Thyroid gland (tissue), 4 donors: ENCODE measurements around the gene MAP1B.

Experiments
- POLR2A ChIP-seq, 2 donors: fragments of 450-650 bp; IDR thresholded peaks; one replicate each; pipeline ENCODE4 v1.6.1; 2017; ENCODE audit warnings: antibody characterized with exemption in 2 of 2, mild to moderate bottlenecking in 2 of 2, moderate library complexity in 1 of 2
- TF ChIP-seq, protein P1 (sequence below), 6 experiments: fragments of 200-600 bp in 3 of 6; fragments of 450-650 bp in 3 of 6; sonication (generic) in 3 of 6; IDR thresholded peaks; one replicate each; pipeline ENCODE4 v1.5.1; 2016 to 2019; ENCODE audit warnings: antibody characterized with exemption in 6 of 6, mild to moderate bottlenecking in 2 of 6, inconsistent platforms in 1 of 6, moderate library complexity in 1 of 6

DNA sequence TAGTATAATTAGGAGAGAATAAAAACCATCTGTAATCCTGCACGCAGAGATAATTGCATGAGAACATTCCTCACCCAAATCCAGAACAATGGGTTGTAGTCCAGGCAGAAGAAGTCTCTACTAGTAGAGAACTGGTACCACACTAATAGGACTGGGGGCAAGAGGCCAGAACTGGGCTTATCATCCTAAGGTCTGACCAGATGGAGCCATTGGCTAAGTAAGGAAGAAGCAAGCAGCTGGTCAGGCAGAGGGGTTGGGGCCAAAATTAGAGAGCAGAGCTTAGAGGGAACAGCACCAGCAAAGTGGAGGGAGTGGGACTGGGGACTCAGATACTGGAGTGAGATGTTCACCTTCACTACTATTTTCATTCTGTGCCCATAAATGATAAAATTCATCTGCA is 35.4 kb upstream of the MAP1B start:
- no peak for TF ChIP-seq POLR2A (IDR thresholded peaks at IDR 0.05)
- TF ChIP-seq, protein P1, sequence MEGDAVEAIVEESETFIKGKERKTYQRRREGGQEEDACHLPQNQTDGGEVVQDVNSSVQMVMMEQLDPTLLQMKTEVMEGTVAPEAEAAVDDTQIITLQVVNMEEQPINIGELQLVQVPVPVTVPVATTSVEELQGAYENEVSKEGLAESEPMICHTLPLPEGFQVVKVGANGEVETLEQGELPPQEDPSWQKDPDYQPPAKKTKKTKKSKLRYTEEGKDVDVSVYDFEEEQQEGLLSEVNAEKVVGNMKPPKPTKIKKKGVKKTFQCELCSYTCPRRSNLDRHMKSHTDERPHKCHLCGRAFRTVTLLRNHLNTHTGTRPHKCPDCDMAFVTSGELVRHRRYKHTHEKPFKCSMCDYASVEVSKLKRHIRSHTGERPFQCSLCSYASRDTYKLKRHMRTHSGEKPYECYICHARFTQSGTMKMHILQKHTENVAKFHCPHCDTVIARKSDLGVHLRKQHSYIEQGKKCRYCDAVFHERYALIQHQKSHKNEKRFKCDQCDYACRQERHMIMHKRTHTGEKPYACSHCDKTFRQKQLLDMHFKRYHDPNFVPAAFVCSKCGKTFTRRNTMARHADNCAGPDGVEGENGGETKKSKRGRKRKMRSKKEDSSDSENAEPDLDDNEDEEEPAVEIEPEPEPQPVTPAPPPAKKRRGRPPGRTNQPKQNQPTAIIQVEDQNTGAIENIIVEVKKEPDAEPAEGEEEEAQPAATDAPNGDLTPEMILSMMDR (IDR thresholded peaks at IDR 0.05), result no peak
